BLaER1 treated with 17β-estradiol and CSF1 and Interleukin-3, amounts not matched to agents 10 nM and 100 nM (cell line): ENCODE measurements around the gene C15orf39.
A peak's percentile ranks its signal among the peaks of the same experiment; 100 is the strongest.

Experiments
- H3K27ac ChIP-seq, 11 experiments: shearing (Covaris generic); formaldehyde crosslinking; 2 replicates each; pipeline ENCODE4 v1.8.1; 2022
- H3K27me3 ChIP-seq, 11 experiments: shearing (Covaris generic); formaldehyde crosslinking; 2 replicates each; pipeline ENCODE4 v1.8.1; 2022
- H3K36me3 ChIP-seq, 11 experiments: shearing (Covaris generic); formaldehyde crosslinking; 2 replicates each; pipeline ENCODE4 v1.8.1; 2022
- H3K4me1 ChIP-seq, 10 experiments: shearing (Covaris generic); formaldehyde crosslinking; 2 replicates each; pipeline ENCODE4 v1.8.1; 2022
- H3K4me2 ChIP-seq, 11 experiments: shearing (Covaris generic); formaldehyde crosslinking; 2 replicates each; pipeline ENCODE4 v1.8.1; 2022
- H3K4me3 ChIP-seq, 10 experiments: shearing (Covaris generic); formaldehyde crosslinking; 2 replicates each; pipeline ENCODE4 v1.8.1; 2022
- H3K9ac ChIP-seq, 11 experiments: shearing (Covaris generic); formaldehyde crosslinking; 2 replicates each; pipeline ENCODE4 v1.8.1; 2022
- H3K9me3 ChIP-seq, 11 experiments: shearing (Covaris generic); formaldehyde crosslinking; replicated peaks in 1 of 11; 2 replicates each; pipeline ENCODE4 v1.8.1; 2022
- H4K20me1 ChIP-seq, 11 experiments: shearing (Covaris generic); formaldehyde crosslinking; 2 replicates each; pipeline ENCODE4 v1.8.1; 2022
- Cebpa-rat ChIP-seq, 11 experiments: shearing (Covaris generic); IDR thresholded peaks; 2 replicates each; pipeline ENCODE4 v1.8.1; 2022

C15orf39 gene

DNA sequence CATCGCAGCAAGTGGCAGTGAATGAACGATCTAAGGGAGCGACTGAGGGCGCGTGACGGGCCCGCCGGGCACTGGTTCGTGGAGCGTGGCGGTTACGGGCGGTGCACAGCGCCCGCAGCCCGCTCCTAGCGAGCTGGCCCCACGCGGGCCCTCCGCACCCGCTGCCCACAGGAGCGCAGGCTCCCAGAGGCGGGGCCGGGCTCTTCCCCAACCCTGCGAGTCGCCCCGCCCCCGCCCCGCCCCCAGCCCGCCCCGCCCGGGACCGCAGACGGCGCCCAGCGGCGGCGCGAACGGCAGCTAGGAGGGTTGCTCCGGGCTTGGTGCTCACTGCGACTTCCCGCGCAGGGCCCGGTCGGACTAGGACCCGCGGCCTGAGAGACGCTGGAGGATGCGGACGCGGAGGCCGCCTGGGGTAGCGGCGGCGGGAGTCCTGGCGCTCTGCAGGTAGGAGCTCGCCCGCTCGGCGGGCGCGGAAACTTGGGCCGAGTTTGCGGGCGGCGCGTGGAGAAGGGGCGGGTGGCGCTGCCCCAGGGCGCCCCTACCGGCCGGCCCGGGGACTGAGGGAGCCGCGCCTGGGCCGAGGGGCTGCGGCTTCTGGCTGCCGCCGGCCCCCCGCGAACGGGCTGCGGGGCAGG is at the start of gene C15orf39:
Gene C15orf39, plus strand, starts transcription at position 267 of the 635 bp plus-strand sequence. CDS start 4,167 bp downstream, outside the sequence.
- Histone ChIP-seq H3K4me3 (peak within 1 kb of the TSS; percentile 81 to 100 (median 96)), H3K4me1 (peaks cover 63 to 82% (median 77%) of the 10 kb centered on the region in 10 experiments), H3K9ac (peak within 1 kb of the TSS; percentile 87 to 99 (median 97)), H3K27ac (peak within 1 kb of the TSS; percentile 88 to 98 (median 97)), H3K36me3 (peaks cover 12 to 19% (median 16%) of the 10 kb centered on the region in 11 experiments), H3K4me2 (peak within 1 kb of the TSS; percentile 95 to 99 (median 98)), H3K27me3 (no peaks in the 10 kb centered on the region), H3K9me3 (no peaks in the 10 kb centered on the region), H4K20me1 (peaks cover 41 to 48% (median 47%) of the 10 kb centered on the region in 11 experiments)
- no peak for TF ChIP-seq Cebpa-rat (IDR thresholded peaks at IDR 0.05)

DNA sequence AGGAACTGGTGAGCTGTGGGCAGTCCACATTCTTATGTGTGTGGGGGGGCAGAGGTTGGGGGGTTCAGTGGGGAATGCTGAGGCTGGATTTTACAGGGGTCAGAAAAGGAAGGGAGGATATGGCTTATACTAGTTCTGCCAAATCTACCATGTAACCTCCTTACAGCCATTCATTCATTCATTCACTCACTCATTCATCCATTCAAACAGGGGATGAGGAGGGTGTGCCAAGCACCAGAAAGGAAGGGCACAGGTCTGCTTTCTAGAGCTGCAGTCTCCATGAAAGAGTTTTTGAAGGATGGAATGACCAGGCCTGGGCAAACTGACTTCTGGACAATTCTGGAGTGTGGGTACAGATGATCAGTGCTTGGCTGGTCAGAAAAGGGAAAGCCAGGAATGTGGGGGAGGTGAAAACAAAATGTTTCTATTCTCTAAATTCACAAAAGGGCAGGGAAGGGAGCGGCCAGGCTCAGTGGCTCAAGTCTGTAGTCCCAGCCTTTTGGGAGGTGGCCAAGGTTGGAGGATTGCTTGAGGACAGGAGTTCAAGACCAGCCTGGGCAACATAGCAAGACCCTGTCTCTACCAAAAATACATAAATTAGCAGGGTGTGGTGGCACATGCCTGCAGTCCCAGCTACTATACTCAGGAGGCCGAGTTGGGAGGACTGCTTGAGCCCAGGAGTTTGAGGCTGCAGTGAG is 49.2 kb upstream of the C15orf39 start:
- TF ChIP-seq Cebpa-rat (IDR thresholded peaks at IDR 0.05): no peak
- peaks cover 18 to 52% (median 29%) of the 10 kb centered on the region in 11 experiments for H3K9me3 ChIP-seq
- no peaks in the 10 kb centered on the region for H3K36me3 ChIP-seq
- H3K27me3 ChIP-seq: no peaks in the 10 kb centered on the region
- peak overlapping the region in 2 of 10 experiments; percentile 21 to 22; a peak in 2 of 20 replicates for H3K4me3 ChIP-seq
- peaks cover 45 to 79% (median 66%) of the 10 kb centered on the region in 10 experiments for H3K4me1 ChIP-seq
- H3K27ac ChIP-seq: peak overlapping the region in 9 of 11 experiments; percentile 71 to 89 (median 79); a peak in 17 of 22 replicates
- peak overlapping the region; percentile 71 to 96 (median 90) for H3K4me2 ChIP-seq
- H4K20me1 ChIP-seq: no peaks in the 10 kb centered on the region
- H3K9ac ChIP-seq: peak overlapping the region in 6 of 11 experiments; percentile 39 to 76 (median 66); a peak in 10 of 22 replicates

DNA sequence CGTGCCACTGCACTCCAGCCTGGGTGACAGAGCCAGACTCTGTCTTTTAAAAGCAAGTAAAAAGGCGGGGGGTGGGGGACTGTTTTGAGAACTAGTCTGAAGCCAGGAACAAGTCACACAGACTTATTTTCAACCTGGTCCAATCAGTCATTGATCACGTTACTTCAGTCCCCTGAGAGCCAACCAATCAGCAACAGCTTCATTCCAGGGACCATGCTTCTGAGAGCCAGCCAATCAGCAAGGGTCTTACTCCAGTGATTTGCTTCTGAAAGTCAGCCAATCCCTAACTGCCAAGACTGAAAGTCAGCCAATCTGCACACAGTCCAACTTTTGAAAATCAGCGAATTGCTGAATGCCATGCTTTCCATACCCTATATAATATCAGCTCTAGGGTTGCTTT is 48.6 kb upstream of the C15orf39 start:
- Histone ChIP-seq H3K9ac (peak overlapping the region in 8 of 11 experiments; percentile 33 to 76 (median 66); a peak in 13 of 22 replicates), H3K4me1 (peaks cover 45 to 85% (median 69%) of the 10 kb centered on the region in 10 experiments), H3K9me3 (peaks cover 12 to 46% (median 23%) of the 10 kb centered on the region in 11 experiments), H3K4me3 (peak overlapping the region in 2 of 10 experiments; percentile 18 to 21; a peak in 3 of 20 replicates), H3K27ac (peak overlapping the region in 10 of 11 experiments; percentile 49 to 89 (median 78); a peak in 17 of 22 replicates), H3K36me3 (no peaks in the 10 kb centered on the region), H3K4me2 (peak overlapping the region; percentile 71 to 96 (median 90)), H4K20me1 (no peaks in the 10 kb centered on the region), H3K27me3 (no peaks in the 10 kb centered on the region)
- no peak for TF ChIP-seq Cebpa-rat (IDR thresholded peaks at IDR 0.05)

DNA sequence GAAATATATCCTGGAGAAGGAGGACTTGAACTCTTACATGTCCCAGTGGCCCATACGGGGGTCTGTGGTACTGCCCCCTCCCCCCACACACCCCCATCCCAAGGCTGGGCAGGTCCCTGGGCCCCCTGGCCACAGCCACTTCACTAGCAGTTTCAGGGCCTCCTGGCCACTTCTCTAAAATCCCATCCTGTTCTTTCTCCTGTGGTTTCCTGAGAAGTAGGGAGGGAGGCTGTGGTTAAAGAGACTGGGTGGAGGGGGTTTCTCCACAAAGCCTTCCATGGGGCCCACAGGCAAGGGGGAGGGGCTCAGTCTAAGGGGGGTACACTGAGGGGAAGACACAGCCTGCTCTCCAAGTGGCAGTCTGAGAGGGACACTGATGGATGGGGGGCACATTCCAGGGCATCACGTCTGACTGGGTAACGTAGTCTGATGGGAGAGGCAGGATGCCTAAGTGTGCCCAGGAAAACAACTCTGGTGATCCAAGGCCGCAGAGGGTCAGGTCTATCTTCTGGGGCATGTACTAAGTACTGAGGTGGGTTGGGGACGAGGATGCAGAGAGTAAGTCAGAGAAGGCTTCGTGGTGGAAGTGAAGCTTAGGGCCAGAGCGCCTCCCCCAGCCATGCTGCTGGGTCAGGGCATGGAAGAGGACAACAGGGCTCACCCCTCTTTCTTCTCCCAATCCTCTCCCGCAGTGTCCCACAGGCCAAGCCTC is 48.0 kb upstream of the C15orf39 start:
- H3K9ac ChIP-seq: peak overlapping the region in 10 of 11 experiments; percentile 29 to 76 (median 65); a peak in 16 of 22 replicates
- TF ChIP-seq Cebpa-rat (IDR thresholded peaks at IDR 0.05): no peak

DNA sequence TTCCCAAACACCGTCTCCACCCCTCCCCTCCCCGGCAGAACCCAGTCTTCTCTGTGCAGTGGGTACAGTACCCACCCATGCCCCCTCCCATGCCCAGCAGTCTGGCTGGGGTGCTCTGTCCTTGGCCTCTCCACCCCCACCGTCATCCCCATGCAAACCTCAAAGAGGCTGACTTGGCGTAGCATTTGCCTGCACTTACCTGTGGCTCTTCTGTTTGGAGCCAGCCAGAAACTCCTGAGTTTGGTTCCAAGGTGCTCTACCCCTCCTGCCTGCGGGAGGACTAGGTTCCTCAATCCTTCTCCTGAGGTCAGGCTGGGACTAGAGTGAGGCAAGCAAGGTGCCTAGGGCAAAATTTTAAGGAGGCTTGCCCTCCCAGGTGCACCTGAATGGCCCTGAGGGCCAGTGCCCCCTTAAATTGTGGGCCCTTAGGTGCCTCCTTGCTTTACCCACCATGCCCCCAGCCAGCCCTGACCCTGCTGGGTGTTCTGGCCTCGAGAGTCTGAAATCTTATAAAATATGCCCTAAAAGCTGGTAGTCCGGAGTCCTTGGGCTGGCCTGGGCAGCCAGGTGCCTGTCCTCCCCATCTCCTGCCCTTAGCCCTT is 47.1 kb upstream of the C15orf39 start:
- no peaks in the 10 kb centered on the region for H3K36me3 ChIP-seq
- H3K27me3 ChIP-seq: no peaks in the 10 kb centered on the region
- no peak for TF ChIP-seq Cebpa-rat (IDR thresholded peaks at IDR 0.05)
- H3K4me3 ChIP-seq: no peak overlapping the region; a peak in 1 of 20 replicates
- peak overlapping the region in 5 of 11 experiments; percentile 21 to 71 (median 40); a peak in 8 of 22 replicates for H3K9ac ChIP-seq
- peaks cover 45 to 99% (median 73%) of the 10 kb centered on the region in 10 experiments for H3K4me1 ChIP-seq
- H3K9me3 ChIP-seq: peaks cover 0 to 31% (median 10%) of the 10 kb centered on the region in 11 experiments; a peak in 17 of 22 replicates
- H3K4me2 ChIP-seq: peak overlapping the region in 10 of 11 experiments; percentile 74 to 96 (median 90); a peak in 21 of 22 replicates
- H4K20me1 ChIP-seq: no peaks in the 10 kb centered on the region
- H3K27ac ChIP-seq: peak overlapping the region in 8 of 11 experiments; percentile 71 to 89 (median 80); a peak in 16 of 22 replicates

More for the DNA sequence above, 48.0 kb upstream of the C15orf39 start:
- Histone ChIP-seq H3K4me1 (peaks cover 45 to 91% (median 72%) of the 10 kb centered on the region in 10 experiments), H3K36me3 (no peaks in the 10 kb centered on the region), H4K20me1 (no peaks in the 10 kb centered on the region), H3K27ac (peak overlapping the region in 10 of 11 experiments; percentile 65 to 89 (median 78); a peak in 18 of 22 replicates), H3K4me3 (peak overlapping the region in 4 of 10 experiments; percentile 18 to 39 (median 33); a peak in 8 of 20 replicates), H3K4me2 (peak overlapping the region; percentile 71 to 96 (median 90)), H3K9me3 (peaks cover 6 to 40% (median 17%) of the 10 kb centered on the region in 11 experiments), H3K27me3 (no peaks in the 10 kb centered on the region)

DNA sequence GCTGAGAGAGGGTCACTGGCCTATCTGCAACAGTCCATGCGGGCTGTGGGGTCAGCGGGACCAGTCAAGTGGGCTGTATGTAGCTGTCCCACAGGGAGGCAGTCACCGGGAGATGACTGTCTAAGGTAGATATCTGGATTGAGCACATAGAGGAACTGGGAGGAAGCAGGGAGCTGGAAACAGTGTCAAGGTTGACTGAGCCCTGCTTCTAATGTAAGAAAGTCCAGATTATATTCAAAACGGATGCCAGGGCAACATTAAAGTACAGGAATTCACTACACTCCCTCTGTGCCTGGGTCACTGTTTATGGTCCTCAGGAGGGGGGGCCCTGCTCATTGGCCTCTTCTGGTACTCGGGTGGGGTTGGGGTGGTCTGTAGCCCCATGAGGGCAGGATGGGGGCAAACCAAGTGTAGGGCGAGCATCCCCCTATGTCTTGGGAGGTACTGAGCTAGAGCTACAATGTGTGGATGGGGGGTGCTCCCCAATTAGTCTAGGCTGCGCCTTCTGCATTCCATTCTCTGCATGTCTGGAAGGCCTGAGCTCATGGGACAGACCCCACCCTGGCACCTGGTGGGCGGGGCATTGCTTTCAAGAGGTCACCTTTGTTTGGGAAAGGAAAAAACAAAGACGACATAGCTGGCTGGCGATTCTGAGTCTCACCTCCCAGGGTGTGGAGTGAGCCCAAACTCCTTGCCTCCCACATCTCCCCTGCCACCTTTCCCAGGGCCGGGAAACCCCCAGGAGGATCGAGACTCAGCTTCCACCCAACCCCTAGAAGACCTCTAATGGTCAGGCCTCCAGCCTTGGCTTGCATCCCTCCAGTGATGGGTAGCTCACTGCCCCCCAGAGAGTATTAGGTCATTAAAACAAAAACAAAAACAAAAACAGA is 45.1 kb upstream of the C15orf39 start:
- Histone ChIP-seq H3K4me3 (no peak overlapping the region), H3K36me3 (no peaks in the 10 kb centered on the region), H3K9me3 (peaks cover 0 to 12% (median 0%) of the 10 kb centered on the region in 11 experiments; a peak in 2 of 22 replicates), H3K27me3 (no peaks in the 10 kb centered on the region), H4K20me1 (no peaks in the 10 kb centered on the region), H3K9ac (peak overlapping the region in 4 of 11 experiments; percentile 11 to 52 (median 29); a peak in 3 of 22 replicates), H3K4me1 (peaks cover 45 to 97% (median 71%) of the 10 kb centered on the region in 10 experiments), H3K27ac (peak overlapping the region in 7 of 11 experiments; percentile 7 to 64 (median 18); a peak in 11 of 22 replicates), H3K4me2 (peak overlapping the region; percentile 51 to 93 (median 82))
- TF ChIP-seq Cebpa-rat (IDR thresholded peaks at IDR 0.05): no peak

DNA sequence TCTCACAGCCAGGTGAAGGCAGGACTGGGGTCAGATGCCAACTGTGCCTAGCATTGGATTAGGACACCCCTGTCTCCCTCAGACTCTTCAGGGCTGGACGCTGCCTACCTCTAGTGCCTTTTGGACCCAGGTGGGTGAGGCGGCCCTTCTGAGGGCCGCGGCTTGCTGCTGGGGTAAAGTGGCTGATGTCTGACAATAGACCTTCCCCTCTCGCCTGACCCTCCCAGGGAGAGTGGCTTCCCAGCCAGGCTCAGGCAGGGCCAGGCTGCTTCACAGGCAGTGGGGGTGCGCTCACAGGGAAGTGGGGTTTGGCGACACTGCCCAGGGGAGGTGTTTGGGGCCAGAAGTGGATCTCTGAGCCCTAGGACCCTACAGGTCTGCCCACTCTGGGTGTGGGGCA is 43.3 kb upstream of the C15orf39 start:
- no peak for TF ChIP-seq Cebpa-rat (IDR thresholded peaks at IDR 0.05)
- no peaks in the 10 kb centered on the region for H3K9me3 ChIP-seq
- peaks cover 34 to 96% (median 58%) of the 10 kb centered on the region in 10 experiments for H3K4me1 ChIP-seq
- H3K4me2 ChIP-seq: peak overlapping the region in 5 of 11 experiments; percentile 27 to 93 (median 68); a peak in 8 of 22 replicates
- H3K9ac ChIP-seq: no peak overlapping the region
- H3K36me3 ChIP-seq: no peaks in the 10 kb centered on the region
- H4K20me1 ChIP-seq: no peaks in the 10 kb centered on the region
- no peaks in the 10 kb centered on the region for H3K27me3 ChIP-seq
- H3K27ac ChIP-seq: peak overlapping the region in 6 of 11 experiments; percentile 1 to 41 (median 16); a peak in 4 of 22 replicates
- no peak overlapping the region for H3K4me3 ChIP-seq
